ENCODE data around the gene GALNT1.

The GALNT1 gene

DNA sequence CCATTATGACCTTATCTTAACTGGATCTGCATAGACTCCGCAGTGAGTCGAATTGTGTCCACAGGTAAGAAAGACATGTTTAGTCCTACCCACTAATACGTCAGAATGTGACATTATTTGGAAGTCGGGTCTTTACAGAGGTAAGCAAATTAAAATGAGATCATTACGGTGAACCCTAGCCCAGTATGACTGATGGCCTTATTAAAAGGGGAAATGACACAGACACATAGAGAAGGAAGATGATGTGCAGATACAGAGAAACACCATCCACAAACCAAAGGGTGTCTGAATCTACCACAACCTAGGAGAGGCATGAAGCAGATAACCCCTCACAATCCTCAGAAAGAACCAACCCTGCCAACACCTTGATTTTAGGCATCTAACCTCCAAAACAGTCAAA, 135.6 kb downstream of the GALNT1 start:
- Histone ChIP-seq H3K9ac (no peak overlapping the region), H3K4me2 (no peak overlapping the region), H3K36me3 (ENCODE audit: insufficient read depth) (no peaks in the 10 kb centered on the region), H3K79me2 (ENCODE audit: insufficient read depth, low read depth) (no peaks in the 10 kb centered on the region), H4K20me1 (ENCODE audit: insufficient read depth) (no peaks in the 10 kb centered on the region), H3K27me3 (ENCODE audit: insufficient read depth, low read depth) (no peaks in the 10 kb centered on the region), H3K27ac (no peak overlapping the region), H3K4me3 (IDR thresholded peaks at IDR 0.05; ENCODE audit: insufficient read depth, low read depth, low read length) (no peak overlapping the region), H3K4me1 (ENCODE audit: low read depth, poor library complexity, severe bottlenecking) (no peaks in the 10 kb centered on the region), H2AFZ (ENCODE audit: low read depth) (no peak overlapping the region)
- TF ChIP-seq, protein P1, sequence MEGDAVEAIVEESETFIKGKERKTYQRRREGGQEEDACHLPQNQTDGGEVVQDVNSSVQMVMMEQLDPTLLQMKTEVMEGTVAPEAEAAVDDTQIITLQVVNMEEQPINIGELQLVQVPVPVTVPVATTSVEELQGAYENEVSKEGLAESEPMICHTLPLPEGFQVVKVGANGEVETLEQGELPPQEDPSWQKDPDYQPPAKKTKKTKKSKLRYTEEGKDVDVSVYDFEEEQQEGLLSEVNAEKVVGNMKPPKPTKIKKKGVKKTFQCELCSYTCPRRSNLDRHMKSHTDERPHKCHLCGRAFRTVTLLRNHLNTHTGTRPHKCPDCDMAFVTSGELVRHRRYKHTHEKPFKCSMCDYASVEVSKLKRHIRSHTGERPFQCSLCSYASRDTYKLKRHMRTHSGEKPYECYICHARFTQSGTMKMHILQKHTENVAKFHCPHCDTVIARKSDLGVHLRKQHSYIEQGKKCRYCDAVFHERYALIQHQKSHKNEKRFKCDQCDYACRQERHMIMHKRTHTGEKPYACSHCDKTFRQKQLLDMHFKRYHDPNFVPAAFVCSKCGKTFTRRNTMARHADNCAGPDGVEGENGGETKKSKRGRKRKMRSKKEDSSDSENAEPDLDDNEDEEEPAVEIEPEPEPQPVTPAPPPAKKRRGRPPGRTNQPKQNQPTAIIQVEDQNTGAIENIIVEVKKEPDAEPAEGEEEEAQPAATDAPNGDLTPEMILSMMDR (conservative IDR thresholded peaks at IDR 0.05; ENCODE audit: low read depth, low read length), result no peak

DNA sequence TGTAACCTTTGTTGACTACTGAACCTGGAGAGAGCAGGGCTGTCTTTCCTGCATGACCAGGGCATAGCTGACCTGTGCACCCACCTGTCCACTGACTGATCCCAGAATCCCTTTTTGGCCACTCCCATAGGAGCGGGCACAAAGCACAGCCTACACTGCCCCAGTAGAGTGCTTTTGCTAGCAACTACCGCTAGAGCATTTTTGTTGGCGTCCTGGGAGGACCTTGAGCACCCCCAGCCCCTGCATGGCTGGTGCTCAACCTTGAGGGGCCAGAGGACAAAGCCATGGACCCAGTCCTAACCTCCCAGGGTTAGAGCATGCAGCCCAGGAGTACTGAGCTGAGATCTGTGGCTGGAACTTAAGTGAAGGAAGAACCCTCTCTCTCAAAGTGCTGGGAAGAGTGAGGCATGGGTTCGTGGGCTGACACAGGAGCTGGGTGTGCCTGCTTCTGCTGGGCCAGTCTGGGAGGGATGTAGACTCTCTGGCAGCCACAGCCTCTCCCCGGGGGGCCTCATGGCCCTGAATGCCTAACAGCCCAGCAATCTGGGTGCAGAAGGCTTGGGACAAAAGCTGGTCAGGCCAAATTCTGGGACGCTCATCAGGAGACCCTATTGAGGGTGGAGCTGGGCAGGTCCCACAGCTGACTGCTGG, 140.0 kb downstream of the GALNT1 start:
- Histone ChIP-seq H3K9ac (no peak overlapping the region), H3K36me3 (ENCODE audit: insufficient read depth) (no peaks in the 10 kb centered on the region), H3K4me2 (no peak overlapping the region), H3K79me2 (ENCODE audit: insufficient read depth, low read depth) (no peaks in the 10 kb centered on the region), H4K20me1 (ENCODE audit: insufficient read depth) (no peaks in the 10 kb centered on the region), H3K27ac (no peak overlapping the region), H3K4me3 (IDR thresholded peaks at IDR 0.05; ENCODE audit: insufficient read depth, low read depth, low read length) (no peak overlapping the region), H2AFZ (ENCODE audit: low read depth) (no peak overlapping the region), H3K4me1 (ENCODE audit: low read depth, poor library complexity, severe bottlenecking) (no peaks in the 10 kb centered on the region), H3K27me3 (ENCODE audit: insufficient read depth, low read depth) (no peaks in the 10 kb centered on the region)
- TF ChIP-seq, protein P1 (conservative IDR thresholded peaks at IDR 0.05; ENCODE audit: low read depth, low read length), result no peak

DNA sequence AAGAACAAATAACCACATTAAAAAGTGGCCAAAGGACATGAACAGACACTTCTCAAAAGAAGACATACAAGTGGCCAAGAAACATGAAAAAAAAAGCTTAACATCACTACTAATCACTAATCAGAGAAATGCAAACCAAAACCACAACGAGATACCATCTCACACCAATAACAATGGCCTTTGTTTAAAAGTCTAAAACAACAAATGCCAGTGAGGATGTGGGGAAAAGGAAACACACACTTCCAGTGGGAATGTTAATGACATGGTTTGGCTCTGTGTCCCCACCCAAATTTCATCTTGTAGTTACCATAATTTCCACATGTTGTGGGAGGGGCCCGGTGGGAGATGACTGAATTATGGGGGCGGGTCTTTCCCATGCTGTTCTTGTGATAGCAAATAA, 147.1 kb downstream of the GALNT1 start:
- H4K20me1 ChIP-seq (ENCODE audit: insufficient read depth), result no peaks in the 10 kb centered on the region
- no peak overlapping the region for H3K27ac ChIP-seq
- no peaks in the 10 kb centered on the region for H3K36me3 ChIP-seq (ENCODE audit: insufficient read depth)
- TF ChIP-seq, protein P1 (conservative IDR thresholded peaks at IDR 0.05; ENCODE audit: low read depth, low read length), result no peak
- H3K79me2 ChIP-seq (ENCODE audit: insufficient read depth, low read depth), result no peaks in the 10 kb centered on the region
- H3K4me1 ChIP-seq (ENCODE audit: low read depth, poor library complexity, severe bottlenecking), result peaks cover 5% of the 10 kb centered on the region
- H3K4me2 ChIP-seq, result no peak overlapping the region
- H3K9ac ChIP-seq, result no peak overlapping the region
- H3K27me3 ChIP-seq (ENCODE audit: insufficient read depth, low read depth), result no peaks in the 10 kb centered on the region
- H2AFZ ChIP-seq (ENCODE audit: low read depth), result no peak overlapping the region
- H3K4me3 ChIP-seq (IDR thresholded peaks at IDR 0.05; ENCODE audit: insufficient read depth, low read depth, low read length), result no peak overlapping the region

DNA sequence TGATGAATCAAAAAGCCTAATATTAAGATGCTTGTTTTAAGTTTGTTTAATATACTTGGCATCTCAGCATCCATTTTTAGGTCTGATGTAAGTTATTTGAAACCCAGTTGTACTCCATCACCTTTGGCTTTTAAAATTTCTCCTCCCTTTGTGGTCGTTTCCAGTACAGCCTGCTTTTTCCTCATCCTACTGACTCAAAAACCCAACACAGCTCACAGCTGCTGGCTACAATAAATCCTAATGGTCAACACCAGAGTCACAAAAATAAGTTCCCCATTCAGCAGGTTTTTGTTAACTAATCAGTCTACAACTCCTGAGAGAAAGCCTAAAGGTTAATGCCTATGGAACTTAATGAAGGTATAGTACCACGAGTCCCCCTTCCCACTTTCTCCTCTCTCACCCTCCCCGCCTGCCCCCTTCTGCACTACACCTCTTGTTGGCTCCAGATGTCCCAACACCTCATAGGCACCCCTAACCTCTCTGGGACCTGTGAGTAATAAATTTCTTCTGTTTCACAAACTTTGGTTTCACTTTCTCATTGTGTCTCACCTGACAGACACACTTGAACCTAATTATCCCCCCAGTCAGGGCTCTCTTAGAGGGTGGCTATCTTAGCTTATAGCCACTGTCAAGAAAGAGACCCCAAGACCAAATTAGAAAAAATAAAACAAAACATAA, 148.6 kb downstream of the GALNT1 start:
- Histone ChIP-seq H2AFZ (ENCODE audit: low read depth) (no peak overlapping the region), H4K20me1 (ENCODE audit: insufficient read depth) (no peaks in the 10 kb centered on the region), H3K4me3 (IDR thresholded peaks at IDR 0.05; ENCODE audit: insufficient read depth, low read depth, low read length) (no peak overlapping the region), H3K9ac (no peak overlapping the region), H3K79me2 (ENCODE audit: insufficient read depth, low read depth) (no peaks in the 10 kb centered on the region), H3K27me3 (ENCODE audit: insufficient read depth, low read depth) (no peaks in the 10 kb centered on the region), H3K4me1 (ENCODE audit: low read depth, poor library complexity, severe bottlenecking) (peaks cover 5% of the 10 kb centered on the region), H3K4me2 (no peak overlapping the region), H3K27ac (no peak overlapping the region), H3K36me3 (ENCODE audit: insufficient read depth) (no peaks in the 10 kb centered on the region)
- TF ChIP-seq, protein P1 (conservative IDR thresholded peaks at IDR 0.05; ENCODE audit: low read depth, low read length), result no peak

Measured in KMS-11 (cell line).